GM19193 (cell line): ENCODE data around the gene TIMM23.

Experiments used
- POLR2A ChIP-seq: IDR thresholded peaks from 4 replicates; pipeline ENCODE4 v1.6.1; 2011; ENCODE audit not compliant: insufficient read depth, insufficient read length; ENCODE audit errors: extremely low read depth

TIMM23 gene

DNA sequence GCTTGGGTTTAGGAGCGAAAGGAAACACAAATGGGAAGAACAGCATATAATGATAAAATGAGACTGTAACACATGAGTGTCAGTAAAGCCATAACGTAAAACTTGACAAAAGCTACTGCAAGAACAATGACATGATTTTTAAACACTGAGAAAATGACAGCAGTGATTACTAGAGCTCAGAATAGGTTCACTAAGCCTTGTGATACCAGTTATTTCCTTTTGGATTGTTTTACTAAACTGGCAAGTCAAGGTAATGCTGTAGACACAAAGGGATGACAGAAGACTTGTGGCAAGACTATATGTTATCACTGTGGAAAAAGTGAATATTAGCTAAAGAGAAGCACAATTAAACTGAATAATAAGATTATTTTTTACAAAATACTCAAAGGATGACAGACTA, 45.4 kb downstream of the TIMM23 start:
- no peak for TF ChIP-seq POLR2A

DNA sequence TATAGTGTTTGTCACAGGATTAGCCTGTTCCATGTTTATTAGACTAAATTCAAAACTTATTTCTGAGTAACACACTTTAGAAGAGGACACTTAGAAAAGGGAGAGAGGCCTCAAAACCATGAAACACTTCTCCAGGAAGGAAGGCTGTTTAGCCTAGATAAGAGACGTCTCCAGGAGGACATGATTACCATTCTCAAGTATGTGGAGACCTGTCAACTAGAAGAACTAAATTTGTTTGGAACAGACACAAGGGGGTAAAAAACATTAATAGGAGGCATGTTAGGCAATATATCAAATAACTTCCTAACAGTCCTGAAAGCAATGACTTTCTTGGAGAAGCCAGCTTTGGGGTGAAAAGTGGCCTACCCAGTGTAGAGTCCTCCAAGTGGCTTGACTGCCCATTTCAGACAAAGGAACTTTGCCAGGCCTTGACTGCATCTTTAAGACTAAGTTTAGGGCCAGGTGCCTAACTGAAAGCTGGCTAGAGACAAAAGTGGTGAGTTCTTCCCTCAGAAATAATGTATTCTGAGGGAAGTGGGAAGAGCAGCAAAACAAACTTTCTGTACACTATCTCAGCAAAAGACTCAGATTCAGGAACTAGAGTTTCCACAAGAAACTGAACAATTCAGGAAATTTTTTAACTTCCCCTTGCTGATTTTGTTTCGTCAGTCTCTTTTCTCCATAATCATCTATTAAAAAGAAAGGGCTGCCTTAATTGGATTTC, 46.3 kb downstream of the TIMM23 start:
- TF ChIP-seq POLR2A = no peak

DNA sequence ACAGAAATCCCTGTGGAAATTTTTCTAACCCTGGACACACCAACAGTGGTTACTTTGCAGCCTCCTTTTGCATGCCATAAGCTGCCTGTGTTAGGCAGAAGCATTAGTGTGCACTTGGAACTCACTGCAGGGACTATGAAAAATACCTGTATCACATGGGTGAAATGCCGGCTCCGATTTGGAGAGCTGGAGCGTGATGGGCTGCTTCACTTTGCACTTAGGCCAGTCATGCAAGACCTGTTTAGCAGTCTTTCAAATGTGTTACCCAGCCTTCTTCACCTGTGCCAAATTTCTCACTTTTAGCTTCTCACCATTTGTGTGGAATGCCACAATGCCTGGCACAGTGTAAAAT, 46.9 kb downstream of the TIMM23 start:
- no peak for TF ChIP-seq POLR2A

DNA sequence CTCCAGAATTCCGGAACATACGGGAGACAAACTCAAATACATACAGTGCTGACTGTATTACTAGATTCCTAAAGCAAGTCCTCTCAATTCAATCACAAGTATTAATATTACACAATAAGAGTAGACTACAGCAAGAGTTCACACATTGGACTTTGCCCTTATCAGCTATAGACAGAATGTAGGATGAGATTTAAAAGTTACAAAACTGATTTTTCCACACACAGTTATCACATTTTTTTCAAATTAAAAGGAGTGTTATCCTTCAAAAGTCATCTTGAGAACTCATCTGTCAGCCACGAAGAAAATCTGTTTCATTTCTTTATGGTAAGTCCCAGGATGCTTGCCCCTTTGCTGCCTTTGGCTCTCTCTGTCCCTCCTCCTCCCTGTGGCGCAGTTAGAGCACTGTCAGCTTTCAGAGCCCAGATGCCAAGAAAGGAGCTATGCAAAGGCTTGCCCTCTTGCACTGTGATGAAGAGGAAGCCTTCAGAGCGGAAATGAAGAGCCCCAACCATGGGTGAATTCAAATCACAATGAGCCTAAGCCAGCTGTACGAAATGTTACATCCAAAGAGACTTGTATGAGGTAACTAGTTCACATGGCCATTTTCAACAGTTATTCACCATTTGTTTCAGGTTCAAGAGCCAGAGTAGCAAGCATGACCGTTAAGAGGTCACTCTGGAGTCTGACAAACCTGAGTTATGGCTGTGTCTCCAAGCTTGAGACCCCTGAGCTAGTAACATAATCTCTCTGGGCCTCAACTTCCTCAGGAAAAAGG, 47.5 kb downstream of the TIMM23 start:
- no peak for TF ChIP-seq POLR2A

DNA sequence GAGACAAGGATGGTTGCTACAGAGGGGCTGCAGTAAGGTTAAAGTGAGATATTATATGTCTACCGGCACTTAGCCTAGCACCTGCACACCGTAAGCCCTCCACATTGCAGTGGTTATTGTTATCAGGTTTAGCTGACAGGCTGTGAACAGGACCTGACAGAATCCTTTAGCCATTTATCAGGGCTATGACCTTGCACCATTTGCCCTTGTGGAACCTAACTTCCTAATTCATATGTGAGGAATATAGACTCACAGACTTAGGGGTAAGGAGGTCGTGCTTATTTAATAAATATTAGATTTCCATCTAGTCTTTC, 48.0 kb downstream of the TIMM23 start:
- no peak for TF ChIP-seq POLR2A

DNA sequence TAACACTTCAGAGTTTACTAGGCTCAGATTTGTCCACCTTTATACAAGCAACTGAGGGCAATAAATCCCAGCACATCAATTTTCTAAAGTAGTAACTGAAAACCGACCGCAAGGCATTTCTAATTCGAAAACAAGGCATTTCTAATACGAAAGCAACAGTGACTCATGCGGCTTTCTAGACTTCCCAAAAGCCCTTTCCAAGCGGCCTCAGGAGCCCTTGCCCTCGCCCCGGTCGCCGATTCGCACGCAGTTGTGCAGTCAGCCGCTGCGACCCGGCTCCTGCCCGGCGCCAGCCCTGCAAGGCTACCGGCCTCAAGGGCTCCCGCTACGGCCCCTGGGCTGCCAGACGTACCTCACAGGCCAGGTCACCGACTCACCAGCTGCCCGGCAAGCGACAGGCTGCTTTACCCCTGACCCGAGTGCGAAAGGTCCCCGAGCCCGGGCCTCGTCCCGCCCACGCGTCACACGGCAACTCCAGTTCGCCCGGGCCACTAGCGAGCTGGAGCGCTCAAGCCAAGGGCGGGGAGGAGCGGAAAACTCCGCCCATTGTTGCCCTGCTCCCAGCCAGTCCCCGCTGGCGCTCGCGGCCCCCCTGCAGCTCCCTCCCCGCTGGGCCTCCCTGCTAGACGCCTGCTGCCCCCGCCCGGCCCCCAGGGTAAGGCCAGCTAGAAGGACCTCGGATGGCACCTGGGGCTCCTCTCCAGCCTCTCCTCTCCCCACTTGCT, 50.9 kb downstream of the TIMM23 start:
- TF ChIP-seq POLR2A = peak; percentile 49

DNA sequence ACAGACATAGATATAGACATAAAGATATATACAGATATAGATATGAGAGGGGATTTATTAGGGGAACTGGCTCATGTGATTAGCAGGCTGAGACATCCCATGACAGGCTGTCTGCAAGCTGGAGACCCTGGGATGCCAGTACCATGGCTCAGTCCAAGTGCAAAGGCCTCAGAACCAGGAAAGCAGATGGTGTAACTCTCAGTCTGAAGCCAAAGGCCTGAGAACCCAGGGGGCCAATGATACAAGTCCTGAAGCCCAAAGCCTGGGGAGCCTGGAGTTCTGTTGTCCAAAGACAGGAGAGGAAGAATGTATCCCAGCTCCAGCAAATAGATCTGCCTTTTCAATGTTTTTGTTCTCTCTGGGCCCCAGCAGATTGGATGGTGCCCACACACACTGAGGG, 52.7 kb downstream of the TIMM23 start:
- no peak for TF ChIP-seq POLR2A

DNA sequence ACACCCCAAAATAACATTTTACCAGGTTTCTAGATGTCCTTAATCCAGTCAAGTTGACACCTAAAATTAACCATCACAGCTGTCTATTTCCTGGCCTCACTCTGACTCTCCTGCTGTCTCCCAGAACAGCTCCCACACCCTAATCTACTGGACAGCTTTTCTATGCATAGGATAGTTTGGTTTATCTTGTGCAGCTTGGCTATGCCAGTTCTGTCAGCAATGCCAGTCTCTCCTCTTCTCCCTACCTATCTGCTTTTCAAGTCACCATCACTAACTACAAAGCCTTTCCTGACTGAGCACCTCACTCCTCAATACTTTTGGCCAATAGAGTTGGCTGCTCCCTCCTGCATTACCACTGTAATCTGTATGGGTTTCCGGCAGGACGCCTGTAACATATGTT, 53.1 kb downstream of the TIMM23 start:
- no peak for TF ChIP-seq POLR2A

DNA sequence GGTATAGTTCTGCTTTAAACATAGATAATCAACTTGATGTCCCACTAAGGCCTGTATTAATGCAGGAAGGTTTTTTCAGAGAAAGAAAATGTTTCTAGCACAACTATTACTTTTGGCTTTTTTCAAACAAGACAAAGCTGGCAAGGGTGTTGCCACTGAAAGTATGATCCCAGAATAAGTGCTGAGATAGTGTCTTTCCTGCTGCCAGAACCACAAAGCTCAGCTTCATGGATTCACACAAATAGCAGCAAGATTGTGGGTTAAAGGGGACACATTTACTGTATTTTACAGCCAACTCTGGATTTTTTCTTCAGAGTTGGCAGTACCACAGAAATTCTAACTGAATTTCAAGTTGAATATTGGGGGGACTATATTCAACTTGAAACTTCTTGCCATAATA, 53.8 kb downstream of the TIMM23 start:
- TF ChIP-seq POLR2A = no peak

DNA sequence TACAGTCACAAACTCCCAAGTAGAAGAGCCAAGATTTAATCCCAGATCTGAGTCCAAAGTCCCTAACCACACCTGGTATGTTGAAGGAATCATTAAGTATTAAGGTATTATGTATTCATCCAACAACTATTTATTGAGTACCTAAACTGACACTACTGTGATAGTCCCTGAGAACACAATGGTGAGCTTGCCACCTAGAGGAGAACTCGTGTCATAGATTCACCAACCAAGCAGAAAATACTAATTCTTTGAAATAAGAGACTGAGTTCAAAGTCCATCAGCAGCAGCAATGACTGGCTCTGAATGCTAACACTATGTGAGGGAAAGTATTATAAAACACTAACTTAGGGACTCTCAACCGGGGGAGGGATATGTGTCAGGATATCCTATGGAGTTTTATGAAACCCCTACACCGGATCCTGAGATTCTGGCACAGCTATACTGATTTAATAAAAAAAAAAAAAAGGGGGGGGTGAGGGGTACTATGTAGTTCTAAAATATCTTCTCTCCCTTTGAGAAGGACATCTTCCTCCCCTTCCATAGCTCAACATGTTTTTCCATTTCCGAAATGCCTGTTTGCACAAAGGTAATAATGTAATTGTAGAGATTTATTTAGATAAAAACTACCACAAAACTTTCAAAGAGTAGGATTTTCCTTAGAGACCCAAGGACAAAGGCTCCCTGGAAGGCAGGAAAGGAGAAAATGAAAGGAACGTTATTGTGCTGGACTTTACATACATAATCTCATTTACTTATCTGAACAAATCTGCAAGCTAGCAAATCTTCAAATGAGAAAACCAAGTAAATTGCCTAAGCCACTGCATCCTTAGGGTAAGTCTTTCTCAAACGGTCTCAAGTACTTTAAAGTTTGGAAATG, 56.5 kb downstream of the TIMM23 start:
- TF ChIP-seq POLR2A = no peak

DNA sequence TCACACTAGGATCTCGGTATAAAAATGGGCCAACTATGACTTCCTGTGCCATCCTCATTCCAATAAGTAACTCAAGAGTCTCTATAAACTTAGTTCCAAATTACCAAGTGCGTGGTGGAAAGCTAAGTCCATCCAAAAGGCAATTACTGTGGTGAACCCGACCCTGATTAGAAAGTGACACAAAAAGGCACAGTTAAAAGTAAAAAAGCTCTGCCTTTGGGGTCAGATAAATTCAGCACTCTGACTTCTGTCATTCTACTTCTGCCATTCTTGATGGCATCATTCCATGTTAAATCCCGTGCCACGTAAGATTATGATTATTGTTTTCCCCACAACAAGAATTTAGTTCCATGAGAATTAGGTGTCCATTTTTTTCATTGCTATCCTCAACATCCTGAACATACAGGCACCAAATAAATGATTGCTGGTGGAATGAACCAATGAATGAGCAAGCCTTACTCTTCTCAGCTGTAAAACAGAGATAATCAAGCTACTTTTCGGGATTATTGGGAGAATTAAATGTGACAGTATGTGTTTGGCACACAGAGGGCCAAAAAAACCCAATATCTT, 57.3 kb downstream of the TIMM23 start:
- no peak for TF ChIP-seq POLR2A

DNA sequence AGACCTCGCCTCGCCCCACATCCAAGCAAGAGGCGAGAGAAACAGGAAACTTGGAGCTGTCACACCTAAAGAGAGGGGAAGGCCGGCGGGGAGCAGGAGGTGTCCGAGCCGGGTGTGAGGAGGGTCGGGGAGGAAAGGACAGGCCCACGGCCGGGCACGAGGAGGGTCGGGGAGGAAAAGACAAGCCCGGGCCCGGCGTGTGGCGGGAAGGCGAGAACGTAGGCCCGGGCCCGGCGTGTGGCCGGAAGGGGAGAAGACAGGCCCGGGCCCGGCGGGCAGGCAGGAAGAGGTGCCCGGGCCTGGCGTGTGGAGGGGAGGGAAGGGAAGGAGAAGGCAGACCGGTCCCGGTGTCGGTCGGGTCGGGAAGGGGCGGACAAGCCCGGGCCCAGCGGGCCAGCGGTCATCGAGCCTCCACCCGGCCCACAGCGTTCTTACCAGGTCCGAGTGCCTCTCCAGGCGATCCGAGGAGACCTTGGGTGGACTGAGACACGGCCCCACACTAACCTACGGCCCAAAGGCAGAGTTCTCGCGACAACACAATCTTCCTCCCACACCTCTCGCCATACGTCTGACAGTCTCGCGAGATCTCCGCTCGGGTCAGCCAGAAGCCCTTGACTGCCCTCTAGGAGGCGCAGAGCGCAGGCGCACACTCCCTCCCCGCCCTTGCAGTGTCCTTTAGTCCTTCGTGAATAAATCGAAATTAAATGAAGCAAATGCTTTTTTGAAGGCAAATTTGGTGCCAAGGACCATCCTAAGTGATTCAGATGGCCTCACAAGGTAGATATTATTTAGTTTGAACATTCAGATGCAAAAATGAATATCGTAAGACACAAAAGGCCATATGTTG, 58.0 kb downstream of the TIMM23 start, which contains the start of gene NCOA4:
Gene NCOA4 (minus strand): TSS at position 533 of the 847 bp plus-strand sequence. CDS start 13,943 bp downstream, outside the sequence.
- TF ChIP-seq POLR2A = peak; percentile 91

DNA sequence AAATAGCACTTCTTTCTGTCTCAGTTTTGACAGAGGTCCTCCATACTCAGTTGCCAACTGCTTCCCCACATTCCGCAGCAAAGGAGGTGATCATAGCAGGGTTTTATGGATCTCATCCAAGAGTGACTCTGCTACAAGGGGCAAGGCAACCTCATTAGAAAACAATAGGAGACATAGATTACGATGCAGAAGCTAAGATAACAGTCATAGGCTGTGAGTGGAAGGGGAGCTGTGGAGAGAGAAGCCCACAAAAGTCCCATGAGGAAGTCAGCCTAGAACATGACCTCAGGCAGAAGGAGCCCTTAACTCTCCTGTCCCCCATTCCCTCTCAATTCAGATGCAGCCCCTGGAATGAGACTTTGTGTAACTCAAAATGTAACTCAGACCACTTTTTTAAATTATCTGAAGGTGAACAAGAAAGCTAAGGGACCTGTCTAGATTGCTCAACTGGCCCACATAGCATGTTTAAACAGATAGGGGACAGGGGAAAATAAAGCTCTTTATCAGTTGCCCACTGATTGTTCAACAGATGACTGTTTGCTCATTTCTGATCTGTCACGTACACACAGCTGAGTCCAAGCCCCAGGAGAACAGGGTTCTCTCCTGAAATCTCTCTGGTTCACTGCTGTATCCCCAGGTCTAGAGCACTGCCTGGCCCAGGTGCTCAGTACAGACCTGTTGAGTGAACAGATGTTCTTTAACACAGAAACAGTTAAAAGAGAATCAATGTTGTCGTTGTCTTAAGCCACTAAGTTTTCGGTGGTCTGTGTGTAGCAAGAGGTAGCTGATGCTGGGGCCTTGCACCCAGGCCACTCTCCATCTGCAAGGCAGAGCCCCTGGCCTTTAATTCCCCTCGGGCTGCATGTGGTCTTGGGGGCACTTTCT, 59.6 kb downstream of the TIMM23 start:
- no peak for TF ChIP-seq POLR2A
